ENCODE results near the gene OAS2. TPM values are rescaled to one million over a fixed set of nuclear protein-coding genes. Genes with fewer than 3 reads are reported as not detected.

The OAS2 gene
- total and polyA plus RNA-seq, 2 experiments from 2014 or later = 0.54 to 0.56 TPM

GRCh38 chr12:112937741-112938719 lies 40.3 kb upstream of the OAS2 start, which contains the start of gene OAS3:
OAS3 (plus strand) TSS chr12:112938474; CDS start chr12:112938531, 57 bp downstream.
- in situ Hi-C loops (cut with MboI) = no loop called here
- Histone ChIP-seq H3K9ac (peak within 1 kb of the TSS; percentile 57), H4K20me1 (ENCODE audit: insufficient read depth) (no peaks in the 10 kb centered on the region), H3K79me2 (ENCODE audit: insufficient read depth) (no peaks in the 10 kb centered on the region), H3K9me3 (ENCODE audit: low read depth) (no peaks in the 10 kb centered on the region), H3K27ac (no peak within 1 kb of the TSS), H2AFZ (peak within 1 kb of the TSS; percentile 86), H3K36me3 (ENCODE audit: low read depth) (no peaks in the 10 kb centered on the region), H3K9me2 (ENCODE audit: insufficient read depth) (no peaks in the 10 kb centered on the region), H3F3A (ENCODE audit: insufficient read depth) (peaks cover 6% of the 10 kb centered on the region; the same call in 1 of the 2 replicates), H3K27me3 (replicated peaks; ENCODE audit: insufficient read depth) (no peaks in the 10 kb centered on the region), H3K4me2 (ENCODE audit: unreplicated experiment) (peak within 1 kb of the TSS; percentile 80), H3K4me1 (ENCODE audit: insufficient read depth) (no peaks in the 10 kb centered on the region), H3K4me3 (peak within 1 kb of the TSS; percentile 77)
- 2% methylated on average over 45 to 50 of the region's 50 CpGs for WGBS, 2 experiments (ENCODE audit: low coverage in 1 of 2, low lambda C conversion rate in 2 of 2, missing lambda C conversion rate in 2 of 2)
- DNase-seq = peak; percentile 71
- TF ChIP-seq EZH2phosphoT487 (IDR thresholded peaks at IDR 0.05; ENCODE audit: insufficient read depth, low read depth) (no peak), EZH2 (IDR thresholded peaks at IDR 0.05; ENCODE audit: insufficient read depth, poor library complexity, severe bottlenecking) (no peak)

DNA sequence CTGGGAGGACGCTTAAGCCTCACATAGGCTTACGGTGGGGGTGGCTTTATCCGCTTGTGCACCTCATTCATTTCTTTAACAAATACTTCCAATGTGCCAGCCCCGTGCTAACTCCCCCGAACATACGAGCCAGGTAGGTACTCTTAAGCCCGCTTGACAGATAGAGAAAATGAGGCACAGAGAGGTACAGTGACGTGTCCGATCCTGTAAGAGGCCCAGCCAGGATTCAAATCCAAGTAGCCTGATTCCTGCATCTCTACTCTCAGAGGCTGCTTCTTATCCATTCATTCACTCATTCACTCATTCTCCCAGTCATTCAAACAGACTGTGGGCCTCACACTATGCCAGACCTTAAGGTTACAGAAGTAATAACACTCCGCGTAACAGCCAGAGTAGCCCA lies 39.6 kb upstream of the OAS2 start:
- Histone ChIP-seq H4K20me1 (ENCODE audit: insufficient read depth) (no peaks in the 10 kb centered on the region), H3K36me3 (ENCODE audit: low read depth) (no peaks in the 10 kb centered on the region), H3K27ac (no peak overlapping the region), H2AFZ (peak overlapping the region; percentile 86), H3F3A (ENCODE audit: insufficient read depth) (peaks cover 6% of the 10 kb centered on the region; the same call in 1 of the 2 replicates), H3K9me2 (ENCODE audit: insufficient read depth) (no peaks in the 10 kb centered on the region), H3K27me3 (replicated peaks; ENCODE audit: insufficient read depth) (no peaks in the 10 kb centered on the region), H3K9me3 (ENCODE audit: low read depth) (no peaks in the 10 kb centered on the region), H3K4me1 (ENCODE audit: insufficient read depth) (no peaks in the 10 kb centered on the region), H3K4me3 (peak overlapping the region; percentile 77), H3K4me2 (ENCODE audit: unreplicated experiment) (peak overlapping the region; percentile 80), H3K9ac (peak overlapping the region; percentile 57), H3K79me2 (ENCODE audit: insufficient read depth) (no peaks in the 10 kb centered on the region)
- 9 to 13% methylated on average over 11 of the region's 11 CpGs for WGBS, 2 experiments (ENCODE audit: low coverage in 1 of 2, low lambda C conversion rate in 2 of 2, missing lambda C conversion rate in 2 of 2)
- TF ChIP-seq EZH2phosphoT487 (IDR thresholded peaks at IDR 0.05; ENCODE audit: insufficient read depth, low read depth) = no peak
- no peak for TF ChIP-seq EZH2 (IDR thresholded peaks at IDR 0.05; ENCODE audit: insufficient read depth, poor library complexity, severe bottlenecking)
- peak; percentile 16 for DNase-seq
- in situ Hi-C loops (cut with MboI) = no loop called here

DNA sequence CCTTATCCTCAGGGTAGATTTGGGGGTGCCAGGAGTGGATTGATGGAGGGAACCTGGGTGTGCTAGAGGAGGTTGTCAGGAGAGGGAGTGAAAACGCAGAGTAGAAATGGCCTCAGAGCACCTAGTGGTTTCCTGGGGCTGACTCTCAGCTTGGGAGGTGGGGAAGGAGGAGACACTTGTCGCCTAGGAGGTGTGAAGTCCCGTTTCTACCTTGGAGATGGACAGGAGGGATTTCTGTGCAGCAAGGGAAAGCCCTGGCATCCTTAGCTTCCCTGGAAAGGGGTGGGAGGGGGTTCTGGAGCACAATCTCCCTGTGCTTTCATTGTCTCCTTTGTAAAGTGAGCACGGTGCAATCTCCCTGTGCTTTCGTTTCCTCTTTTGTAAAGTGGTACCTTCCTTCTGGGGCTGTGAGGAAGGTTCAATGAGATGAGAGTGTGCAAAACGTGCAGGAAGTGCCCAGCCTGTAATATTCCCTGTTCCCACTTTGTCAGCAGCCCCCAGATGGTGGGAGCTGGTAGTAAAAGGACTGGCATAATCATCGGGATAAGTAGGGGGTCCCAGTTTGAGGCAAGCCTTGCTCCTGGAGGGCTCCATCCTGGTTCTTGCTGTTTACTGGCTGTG lies 38.4 kb upstream of the OAS2 start:
- Histone ChIP-seq H3K4me1 (ENCODE audit: insufficient read depth) (no peaks in the 10 kb centered on the region), H3K4me3 (no peak overlapping the region), H3F3A (ENCODE audit: insufficient read depth) (peaks cover 6% of the 10 kb centered on the region; the same call in 1 of the 2 replicates), H3K9me2 (ENCODE audit: insufficient read depth) (no peaks in the 10 kb centered on the region), H4K20me1 (ENCODE audit: insufficient read depth) (no peaks in the 10 kb centered on the region), H3K36me3 (ENCODE audit: low read depth) (no peaks in the 10 kb centered on the region), H3K9ac (no peak overlapping the region), H3K27ac (no peak overlapping the region), H2AFZ (no peak overlapping the region), H3K4me2 (ENCODE audit: unreplicated experiment) (no peak overlapping the region), H3K27me3 (replicated peaks; ENCODE audit: insufficient read depth) (no peaks in the 10 kb centered on the region), H3K9me3 (ENCODE audit: low read depth) (no peaks in the 10 kb centered on the region), H3K79me2 (ENCODE audit: insufficient read depth) (no peaks in the 10 kb centered on the region)
- TF ChIP-seq EZH2 (IDR thresholded peaks at IDR 0.05; ENCODE audit: insufficient read depth, poor library complexity, severe bottlenecking) = no peak
- no peak for TF ChIP-seq EZH2phosphoT487 (IDR thresholded peaks at IDR 0.05; ENCODE audit: insufficient read depth, low read depth)
- WGBS, 2 experiments (ENCODE audit: low coverage in 1 of 2, low lambda C conversion rate in 2 of 2, missing lambda C conversion rate in 2 of 2) = 38 to 49% methylated on average over 7 of the region's 7 CpGs
- no peak for DNase-seq
- in situ Hi-C loops (cut with MboI) = no loop called here

GRCh38 chr12:112941528-112942335 lies 36.6 kb upstream of the OAS2 start:
- no peaks in the 10 kb centered on the region for H3K79me2 ChIP-seq (ENCODE audit: insufficient read depth)
- no peaks in the 10 kb centered on the region for H3K27me3 ChIP-seq (replicated peaks; ENCODE audit: insufficient read depth)
- no peak overlapping the region for H2AFZ ChIP-seq
- no peaks in the 10 kb centered on the region for H3K4me1 ChIP-seq (ENCODE audit: insufficient read depth)
- TF ChIP-seq EZH2phosphoT487 (IDR thresholded peaks at IDR 0.05; ENCODE audit: insufficient read depth, low read depth) (no peak), EZH2 (IDR thresholded peaks at IDR 0.05; ENCODE audit: insufficient read depth, poor library complexity, severe bottlenecking) (no peak)
- no peak for DNase-seq
- in situ Hi-C loops (cut with MboI) = no loop called here
- WGBS, 2 experiments (ENCODE audit: low coverage in 1 of 2, low lambda C conversion rate in 2 of 2, missing lambda C conversion rate in 2 of 2) = 86 to 90% methylated on average over 16 of the region's 16 CpGs
- no peak overlapping the region for H3K4me2 ChIP-seq (ENCODE audit: unreplicated experiment)
- no peaks in the 10 kb centered on the region for H4K20me1 ChIP-seq (ENCODE audit: insufficient read depth)
- peaks cover 6% of the 10 kb centered on the region; the same call in 1 of the 2 replicates for H3F3A ChIP-seq (ENCODE audit: insufficient read depth)
- no peaks in the 10 kb centered on the region for H3K36me3 ChIP-seq (ENCODE audit: low read depth)
- H3K9me2 ChIP-seq (ENCODE audit: insufficient read depth) = no peaks in the 10 kb centered on the region
- no peaks in the 10 kb centered on the region for H3K9me3 ChIP-seq (ENCODE audit: low read depth)
- no peak overlapping the region for H3K27ac ChIP-seq
- H3K9ac ChIP-seq = no peak overlapping the region
- no peak overlapping the region for H3K4me3 ChIP-seq
